ENCODE data around the gene NFIB. TPM values are rescaled to one million over a fixed set of nuclear protein-coding genes. Genes with fewer than 3 reads are reported as not detected.

NFIB gene
- total RNA-seq, 1 donor from 2014 or later, result 104 TPM

GRCh38 chr9:14345354-14346230, 31.7 kb upstream of the NFIB start:
- FAIRE-seq, result no peak
- no peak for DNase-seq (ENCODE audit: low spot score in 2 of 2)

- no peak for DNase-seq (ENCODE audit: low spot score in 2 of 2)
These were observed 31.0 kb upstream of the NFIB start for GRCh38 chr9:14344941-14345353.

DNA sequence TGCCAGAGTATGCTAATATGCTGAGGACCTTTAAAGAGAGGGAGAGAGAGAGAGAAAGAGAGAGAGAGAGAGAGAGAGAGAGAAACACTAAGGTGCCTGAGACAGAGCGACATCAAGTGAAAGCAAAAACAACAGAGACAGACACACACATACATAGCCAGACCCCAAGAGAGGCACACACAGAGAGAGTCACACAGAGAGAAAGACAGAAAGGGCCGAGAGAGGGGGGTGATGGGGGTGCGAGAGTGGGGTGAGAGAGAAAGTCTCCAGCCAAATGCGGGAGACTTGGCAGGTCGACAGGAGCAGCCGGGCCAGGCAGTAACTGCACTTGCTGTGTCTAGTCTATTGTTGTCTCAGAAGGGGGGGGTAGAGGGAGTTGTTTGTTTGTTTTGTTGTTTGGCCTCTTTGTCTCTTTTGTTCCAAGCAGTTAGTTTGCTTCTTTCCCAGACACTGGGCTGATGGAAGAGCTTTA, 30.1 kb upstream of the NFIB start:
- peak in 1 of 2 donors; percentile 71 for DNase-seq (ENCODE audit: low spot score in 2 of 2)
- FAIRE-seq, result peak; percentile 39

More at GRCh38 chr9:14344941-14345353, 31.0 kb upstream of the NFIB start:
- FAIRE-seq, result no peak

DNA sequence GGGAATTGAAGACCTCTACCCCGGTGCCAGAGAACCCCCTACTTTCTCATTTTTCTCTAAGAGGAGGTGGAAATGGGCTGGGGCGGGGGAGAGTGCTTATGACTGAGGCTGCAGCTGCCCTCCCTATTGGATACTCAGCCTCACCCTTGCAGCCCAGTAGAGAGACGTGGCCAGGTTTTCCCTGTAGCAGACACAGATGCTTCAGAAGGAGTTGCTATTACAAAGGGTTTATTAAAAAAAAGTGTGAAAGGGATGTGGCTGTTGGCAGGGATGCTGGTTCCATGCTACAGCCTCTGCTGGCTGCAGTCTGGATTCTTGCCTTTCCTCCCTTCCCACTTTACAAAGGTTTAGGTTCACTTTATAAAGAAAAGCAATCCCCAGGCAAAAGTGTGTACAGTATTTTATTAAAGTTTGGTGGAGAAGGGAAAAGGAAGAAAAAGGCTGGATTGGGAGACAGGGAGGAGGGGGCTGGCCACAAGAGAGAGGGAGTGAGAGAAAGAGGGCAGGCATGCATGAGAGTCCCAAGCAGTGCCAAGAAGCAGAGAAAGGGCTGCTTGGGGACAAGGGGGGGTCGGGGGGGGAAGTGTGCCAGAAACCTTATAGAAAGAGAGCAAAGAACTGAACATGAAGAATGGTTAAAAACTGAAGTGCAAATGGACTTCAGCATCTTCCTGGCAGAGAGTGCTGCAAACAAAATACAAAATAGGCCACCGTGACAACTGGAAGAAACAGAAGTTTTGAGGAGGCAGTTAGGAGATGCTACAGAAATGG, 29.5 kb upstream of the NFIB start:
- DNase-seq (ENCODE audit: low spot score in 2 of 2) (no peak), FAIRE-seq (no peak)

DNA sequence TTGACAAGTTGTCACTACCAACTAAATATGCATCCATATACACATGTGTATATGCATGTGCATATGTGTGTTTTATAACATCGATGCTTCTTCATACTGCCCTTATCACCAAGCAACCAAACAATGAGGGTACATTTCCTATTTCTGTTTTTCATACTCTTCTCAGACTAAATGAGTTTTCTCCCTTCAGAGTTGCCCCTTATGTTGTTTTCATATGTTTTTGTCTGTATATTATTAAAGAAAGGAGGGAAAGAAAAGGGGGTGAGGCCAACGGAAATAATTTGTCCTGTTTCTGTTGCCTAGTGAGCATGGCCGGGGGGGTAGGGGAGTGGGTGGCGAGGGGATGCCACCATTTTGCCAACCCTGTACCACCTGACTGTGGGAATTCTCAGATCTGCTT, 28.8 kb upstream of the NFIB start:
- no peak for DNase-seq (ENCODE audit: low spot score in 2 of 2)
- FAIRE-seq, result no peak

GRCh38 chr9:14341437-14342122, 27.6 kb upstream of the NFIB start:
- FAIRE-seq (no peak), DNase-seq (ENCODE audit: low spot score in 2 of 2) (no peak)

DNA sequence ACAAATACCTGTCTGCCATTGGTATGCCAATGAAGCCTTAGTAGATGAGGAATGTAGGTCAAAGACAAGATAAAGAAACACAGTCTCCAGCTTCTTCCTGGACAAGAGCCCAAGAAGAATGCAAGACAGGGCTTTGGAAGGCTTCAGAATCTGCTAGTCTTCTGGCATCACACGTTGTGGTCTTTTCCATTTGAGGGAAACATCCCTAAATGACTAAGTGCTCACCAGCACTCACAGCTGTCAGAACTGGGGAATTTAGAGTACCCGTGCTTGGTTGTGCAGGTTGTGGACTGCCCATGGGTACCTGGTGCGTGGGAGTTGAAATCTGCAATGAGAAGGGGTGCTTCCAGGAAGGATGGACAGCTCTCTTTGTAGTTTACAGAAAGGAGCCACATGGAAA, 27.1 kb upstream of the NFIB start:
- DNase-seq (ENCODE audit: low spot score in 2 of 2) (no peak), FAIRE-seq (no peak)

GRCh38 chr9:14340219-14340873, 26.4 kb upstream of the NFIB start:
- no peak for FAIRE-seq
- DNase-seq (ENCODE audit: low spot score in 2 of 2), result no peak

DNA sequence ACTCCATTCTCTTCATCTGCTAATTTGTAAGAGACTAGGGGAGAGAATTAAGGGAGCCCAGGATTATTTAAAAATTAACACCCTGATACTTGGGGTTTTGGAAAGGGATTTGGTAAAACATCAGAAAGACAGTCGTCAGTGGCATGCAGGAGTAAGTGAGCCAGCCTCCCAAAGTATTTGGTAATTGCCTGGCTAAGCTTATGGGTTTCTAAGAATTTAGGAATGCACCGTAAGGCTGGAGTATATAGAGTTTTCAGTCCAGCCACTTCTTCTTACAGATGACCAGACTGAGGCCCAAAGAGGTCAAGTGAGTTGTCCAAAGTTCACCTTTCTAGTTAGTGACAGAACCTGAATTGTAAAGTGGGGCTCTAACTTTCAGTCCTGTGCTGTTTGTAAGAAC, 25.8 kb upstream of the NFIB start:
- DNase-seq (ENCODE audit: low spot score in 2 of 2) (no peak), FAIRE-seq (no peak)

DNA sequence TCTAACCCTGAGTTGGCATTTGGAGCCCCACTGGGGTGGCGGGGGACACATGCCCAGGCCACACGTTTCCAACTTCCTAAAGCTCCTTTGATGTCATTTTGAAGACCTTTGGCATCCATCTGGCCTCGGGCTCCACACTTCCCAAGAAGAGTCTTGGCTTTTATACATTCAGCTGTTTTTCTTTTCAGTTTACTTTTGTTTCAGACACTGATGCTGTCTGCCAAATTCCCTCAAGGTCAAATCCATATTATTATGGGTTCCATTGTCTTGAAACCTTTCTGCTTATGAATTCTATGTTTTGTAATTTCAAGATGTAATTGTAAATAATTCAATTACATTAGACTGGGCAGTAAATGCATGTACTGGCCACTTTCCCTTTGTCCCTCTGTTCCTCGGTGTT, 23.7 kb upstream of the NFIB start:
- no peak for FAIRE-seq

GRCh38 chr9:14336244-14336643, 22.3 kb upstream of the NFIB start:
- FAIRE-seq, result no peak
- no peak for DNase-seq (ENCODE audit: low spot score in 2 of 2)

More for the DNA sequence above, 23.7 kb upstream of the NFIB start:
- no peak for DNase-seq (ENCODE audit: low spot score in 2 of 2)

- no peak for FAIRE-seq
- no peak for DNase-seq (ENCODE audit: low spot score in 2 of 2)
These were observed 17.2 kb upstream of the NFIB start for GRCh38 chr9:14331120-14331519.

DNA sequence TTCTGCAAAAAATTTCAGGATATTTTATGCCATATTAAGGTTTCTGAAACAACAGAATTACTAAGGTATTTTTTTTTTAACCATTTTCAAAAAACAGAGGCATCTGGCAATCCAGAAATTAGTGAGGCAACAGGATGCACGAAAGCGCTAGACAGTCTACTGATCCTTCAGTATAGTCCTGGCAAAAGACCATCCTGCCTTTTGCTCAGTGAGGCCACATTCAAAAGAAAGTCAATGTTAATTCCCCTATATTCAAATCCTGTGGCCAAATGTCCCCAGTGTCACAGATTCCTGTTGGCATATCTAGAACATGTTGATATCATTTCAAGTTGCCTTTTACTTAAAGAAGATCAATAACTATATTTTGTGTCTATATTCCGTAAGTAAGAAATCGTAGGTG, 13.1 kb upstream of the NFIB start:
- DNase-seq (ENCODE audit: low spot score in 2 of 2) (no peak), FAIRE-seq (no peak)

DNA sequence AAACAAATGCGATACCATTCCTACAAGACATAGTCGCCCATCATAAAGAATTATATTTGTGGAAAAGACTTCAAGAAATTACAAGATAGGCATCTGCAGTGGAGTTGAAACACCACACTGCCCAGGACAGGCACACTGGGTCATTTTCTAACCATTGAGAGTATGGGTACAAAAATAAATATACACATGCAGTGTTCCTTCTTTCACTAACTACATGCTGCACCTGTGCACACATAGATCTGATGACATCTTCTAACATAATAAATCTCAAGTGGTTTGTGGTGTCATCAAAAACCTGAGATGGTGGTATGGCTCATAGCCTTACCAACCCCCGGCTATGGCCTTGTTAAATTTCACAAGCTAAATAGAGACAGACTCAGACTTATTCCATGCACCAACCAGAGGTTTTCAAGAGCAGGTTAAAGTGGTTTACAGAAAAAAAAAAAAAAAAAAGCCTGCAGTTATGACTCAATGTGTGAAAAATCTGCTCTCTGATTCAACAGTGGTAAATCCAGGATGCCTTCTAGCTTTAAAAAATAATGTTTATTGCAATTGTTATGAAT, 12.4 kb upstream of the NFIB start:
- no peak for DNase-seq (ENCODE audit: low spot score in 2 of 2)
- FAIRE-seq, result no peak

DNA sequence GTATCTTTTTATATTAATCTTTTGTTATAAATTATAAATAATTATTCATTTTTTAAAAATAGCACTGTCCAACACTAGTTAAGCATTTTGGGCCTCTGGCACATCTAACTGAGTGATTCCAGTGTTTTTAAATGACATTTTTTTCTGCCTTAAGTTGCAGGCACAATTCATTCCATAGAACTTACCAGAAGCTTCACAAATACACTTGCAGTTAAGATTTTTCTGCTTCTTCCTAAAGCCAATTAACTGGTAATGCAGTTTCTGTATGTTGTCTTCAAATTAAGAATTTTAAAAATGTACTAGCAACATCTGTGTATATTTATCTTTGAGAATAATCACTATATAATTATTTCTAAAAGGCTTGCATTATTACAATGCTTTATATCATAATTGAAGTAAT, 11.2 kb upstream of the NFIB start:
- DNase-seq (ENCODE audit: low spot score in 2 of 2), result no peak
- no peak for FAIRE-seq

- FAIRE-seq (no peak), DNase-seq (ENCODE audit: low spot score in 2 of 2) (no peak)
These were observed 10.2 kb upstream of the NFIB start for GRCh38 chr9:14323985-14324650.

GRCh38 chr9:14323083-14323971, 9.4 kb upstream of the NFIB start:
- DNase-seq (ENCODE audit: low spot score in 2 of 2) (no peak), FAIRE-seq (peak; percentile 26)
